ENCODE results near the gene CNTN4.

Gene CNTN4

DNA sequence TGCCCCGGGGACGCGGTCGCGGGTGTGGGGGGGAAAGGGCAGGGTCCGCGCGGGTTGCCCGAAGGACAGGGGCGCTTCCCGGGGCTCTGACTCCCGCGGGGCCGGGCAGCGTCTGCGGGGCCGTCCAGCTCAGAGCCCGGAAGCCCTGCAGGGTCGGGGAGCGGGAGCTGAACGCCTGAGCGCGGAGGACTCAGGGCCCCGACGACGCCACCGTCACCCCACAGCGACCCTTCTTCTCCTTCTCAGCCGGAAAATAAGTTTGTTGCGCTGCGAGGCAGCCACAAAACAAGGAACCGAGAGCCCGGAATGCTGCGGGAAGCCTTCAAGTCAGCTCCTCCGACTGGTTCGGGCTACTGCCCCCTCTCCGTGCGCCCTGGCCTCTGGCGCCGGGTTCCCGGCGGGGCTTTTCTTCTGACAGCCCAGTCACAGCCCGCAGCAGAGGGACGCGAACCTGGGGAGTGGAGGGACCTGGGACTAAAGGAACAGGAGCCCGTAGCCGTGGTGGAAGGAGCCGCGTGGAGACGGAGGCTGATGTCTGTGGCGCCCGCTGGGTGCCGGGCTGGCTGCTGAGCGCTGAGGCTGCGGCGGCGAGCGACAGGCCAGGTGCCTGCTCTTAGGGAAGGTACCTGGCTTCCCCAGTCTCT lies 484 bp downstream of the CNTN4 start:
- Histone ChIP-seq H3K9me3 (ENCODE audit: control insufficient read depth, insufficient read depth, low read length) (no peaks in the 10 kb centered on the region), H3K9ac (ENCODE audit: low read depth, low read length) (peak overlapping the region; percentile 51), H3K36me3 (ENCODE audit: control insufficient read depth, insufficient read depth, low read length) (no peaks in the 10 kb centered on the region), H3K27me3 (ENCODE audit: control insufficient read depth, insufficient read depth, low read length) (peaks cover 69% of the 10 kb centered on the region), H3K4me3 (ENCODE audit: low read depth, low read length) (peak overlapping the region; percentile 59), H3K4me1 (ENCODE audit: control insufficient read depth, insufficient read depth, low read length) (peaks cover 4% of the 10 kb centered on the region)

GRCh38 chr3:2099779-2100191 lies 1.1 kb downstream of the CNTN4 start:
- peak overlapping the region; percentile 59 for H3K4me3 ChIP-seq (ENCODE audit: low read depth, low read length)
- H3K9me3 ChIP-seq (ENCODE audit: control insufficient read depth, insufficient read depth, low read length): no peaks in the 10 kb centered on the region
- peaks cover 4% of the 10 kb centered on the region for H3K4me1 ChIP-seq (ENCODE audit: control insufficient read depth, insufficient read depth, low read length)
- H3K9ac ChIP-seq (ENCODE audit: low read depth, low read length): no peak overlapping the region
- peaks cover 69% of the 10 kb centered on the region for H3K27me3 ChIP-seq (ENCODE audit: control insufficient read depth, insufficient read depth, low read length)
- no peaks in the 10 kb centered on the region for H3K36me3 ChIP-seq (ENCODE audit: control insufficient read depth, insufficient read depth, low read length)

DNA sequence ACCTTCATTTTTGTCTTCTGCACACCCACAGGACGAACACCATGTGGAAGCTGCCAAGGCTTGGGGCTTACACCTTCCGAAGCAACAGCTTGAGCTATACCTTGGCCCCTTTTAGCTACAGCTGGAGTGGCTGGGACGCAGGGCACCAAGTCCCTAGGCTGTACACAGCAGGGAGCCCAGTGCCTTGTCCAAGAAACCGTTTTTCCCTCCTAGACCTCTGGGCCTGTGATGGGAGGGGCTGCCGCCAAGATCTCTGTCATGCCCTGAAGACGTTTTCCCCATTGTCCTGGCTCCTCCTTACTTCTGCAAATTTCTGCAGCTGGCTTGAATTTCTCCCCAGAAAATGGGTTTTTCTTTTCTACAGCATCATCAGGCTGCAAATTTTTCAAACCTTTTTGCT lies 7.8 kb downstream of the CNTN4 start:
- peaks cover 12% of the 10 kb centered on the region for H3K27me3 ChIP-seq (ENCODE audit: control insufficient read depth, insufficient read depth, low read length)
- no peak overlapping the region for H3K4me3 ChIP-seq (ENCODE audit: low read depth, low read length)
- H3K4me1 ChIP-seq (ENCODE audit: control insufficient read depth, insufficient read depth, low read length): no peaks in the 10 kb centered on the region
- no peaks in the 10 kb centered on the region for H3K36me3 ChIP-seq (ENCODE audit: control insufficient read depth, insufficient read depth, low read length)
- peaks cover 7% of the 10 kb centered on the region for H3K9me3 ChIP-seq (ENCODE audit: control insufficient read depth, insufficient read depth, low read length)
- no peak overlapping the region for H3K9ac ChIP-seq (ENCODE audit: low read depth, low read length)

GRCh38 chr3:2110597-2111117 lies 12.0 kb downstream of the CNTN4 start:
- Histone ChIP-seq H3K9me3 (ENCODE audit: control insufficient read depth, insufficient read depth, low read length) (peaks cover 7% of the 10 kb centered on the region), H3K36me3 (ENCODE audit: control insufficient read depth, insufficient read depth, low read length) (no peaks in the 10 kb centered on the region), H3K27me3 (ENCODE audit: control insufficient read depth, insufficient read depth, low read length) (no peaks in the 10 kb centered on the region), H3K4me1 (ENCODE audit: control insufficient read depth, insufficient read depth, low read length) (no peaks in the 10 kb centered on the region), H3K9ac (ENCODE audit: low read depth, low read length) (no peak overlapping the region), H3K4me3 (ENCODE audit: low read depth, low read length) (no peak overlapping the region)

DNA sequence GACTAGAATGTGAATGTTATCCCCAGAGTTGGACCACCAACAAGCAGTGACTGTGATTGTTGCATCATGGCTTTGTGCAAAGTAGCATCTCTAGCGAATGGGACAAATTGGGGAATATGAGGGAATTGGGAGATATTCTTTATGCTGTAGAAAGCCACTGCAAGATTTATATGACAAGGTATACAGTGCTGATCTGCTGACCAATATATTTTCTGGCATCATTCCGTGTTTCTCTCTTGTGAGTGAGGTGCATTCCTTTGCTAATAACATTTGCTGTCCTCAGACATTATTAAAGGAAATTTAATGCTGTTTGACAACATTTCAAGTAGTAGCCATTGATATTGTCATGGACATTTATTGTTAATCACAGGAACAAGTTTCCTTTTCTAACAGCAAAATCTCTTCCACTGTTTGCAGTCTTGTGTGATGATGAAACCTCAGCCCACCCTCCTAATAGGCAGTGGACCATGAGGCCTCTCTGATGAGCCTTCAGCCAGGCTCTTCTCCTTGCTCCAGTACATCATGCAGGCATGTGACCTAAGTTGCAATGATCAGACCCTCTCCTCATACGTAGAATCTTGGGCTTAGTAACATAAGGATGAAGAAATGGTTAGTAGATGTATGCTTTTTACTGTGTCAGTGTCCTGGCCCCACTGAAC lies 16.1 kb downstream of the CNTN4 start:
- no peaks in the 10 kb centered on the region for H3K9me3 ChIP-seq (ENCODE audit: control insufficient read depth, insufficient read depth, low read length)
- H3K9ac ChIP-seq (ENCODE audit: low read depth, low read length): no peak overlapping the region
- H3K4me1 ChIP-seq (ENCODE audit: control insufficient read depth, insufficient read depth, low read length): no peaks in the 10 kb centered on the region
- no peak overlapping the region for H3K4me3 ChIP-seq (ENCODE audit: low read depth, low read length)
- H3K36me3 ChIP-seq (ENCODE audit: control insufficient read depth, insufficient read depth, low read length): no peaks in the 10 kb centered on the region
- H3K27me3 ChIP-seq (ENCODE audit: control insufficient read depth, insufficient read depth, low read length): no peaks in the 10 kb centered on the region

DNA sequence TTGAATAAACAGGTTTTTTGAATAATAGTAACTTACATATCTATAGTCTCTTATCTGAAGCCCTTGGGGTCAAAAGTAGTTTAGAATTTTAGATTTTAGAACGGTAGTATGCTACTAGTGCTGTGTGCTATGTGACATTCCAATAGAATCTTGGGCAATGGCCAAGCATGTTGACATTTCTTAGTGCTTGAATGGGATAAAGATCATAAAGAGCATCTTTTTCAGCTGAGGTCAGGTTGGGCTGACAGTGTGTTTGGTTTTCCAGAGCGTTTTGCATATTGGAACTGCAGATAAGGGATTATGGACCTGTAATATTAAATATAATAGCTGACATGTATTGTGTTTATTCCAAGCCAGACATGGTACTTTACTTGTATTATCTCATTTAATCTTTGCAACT lies 32.1 kb downstream of the CNTN4 start:
- Histone ChIP-seq H3K36me3 (ENCODE audit: control insufficient read depth, insufficient read depth, low read length) (no peaks in the 10 kb centered on the region), H3K27me3 (ENCODE audit: control insufficient read depth, insufficient read depth, low read length) (no peaks in the 10 kb centered on the region), H3K4me3 (ENCODE audit: low read depth, low read length) (no peak overlapping the region)

DNA sequence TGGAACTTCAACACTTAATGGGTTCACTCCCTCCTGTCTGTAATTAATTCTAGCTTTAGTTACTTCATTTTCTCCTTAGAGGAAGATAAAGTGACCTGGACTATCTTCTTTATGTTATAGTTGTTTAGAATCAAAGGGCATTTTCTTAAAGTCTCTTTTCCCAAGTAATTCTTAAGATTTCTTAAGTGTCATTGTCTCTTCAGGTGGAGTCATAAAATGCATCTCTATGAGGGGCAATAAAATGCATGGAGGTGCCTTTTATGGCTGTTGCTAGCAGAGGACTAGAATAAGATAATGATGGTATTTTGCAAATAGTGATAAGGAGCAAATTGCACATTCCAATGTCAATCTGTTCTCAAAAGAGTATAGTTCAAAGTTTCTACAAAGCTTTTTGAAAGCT lies 34.5 kb downstream of the CNTN4 start:
- no peak overlapping the region for H3K9ac ChIP-seq (ENCODE audit: low read depth, low read length)
- H3K9me3 ChIP-seq (ENCODE audit: control insufficient read depth, insufficient read depth, low read length): no peaks in the 10 kb centered on the region
- H3K36me3 ChIP-seq (ENCODE audit: control insufficient read depth, insufficient read depth, low read length): no peaks in the 10 kb centered on the region
- no peaks in the 10 kb centered on the region for H3K27me3 ChIP-seq (ENCODE audit: control insufficient read depth, insufficient read depth, low read length)
- no peaks in the 10 kb centered on the region for H3K4me1 ChIP-seq (ENCODE audit: control insufficient read depth, insufficient read depth, low read length)
- no peak overlapping the region for H3K4me3 ChIP-seq (ENCODE audit: low read depth, low read length)

More for the DNA sequence above, 32.1 kb downstream of the CNTN4 start:
- Histone ChIP-seq H3K4me1 (ENCODE audit: control insufficient read depth, insufficient read depth, low read length) (no peaks in the 10 kb centered on the region), H3K9ac (ENCODE audit: low read depth, low read length) (no peak overlapping the region), H3K9me3 (ENCODE audit: control insufficient read depth, insufficient read depth, low read length) (no peaks in the 10 kb centered on the region)

DNA sequence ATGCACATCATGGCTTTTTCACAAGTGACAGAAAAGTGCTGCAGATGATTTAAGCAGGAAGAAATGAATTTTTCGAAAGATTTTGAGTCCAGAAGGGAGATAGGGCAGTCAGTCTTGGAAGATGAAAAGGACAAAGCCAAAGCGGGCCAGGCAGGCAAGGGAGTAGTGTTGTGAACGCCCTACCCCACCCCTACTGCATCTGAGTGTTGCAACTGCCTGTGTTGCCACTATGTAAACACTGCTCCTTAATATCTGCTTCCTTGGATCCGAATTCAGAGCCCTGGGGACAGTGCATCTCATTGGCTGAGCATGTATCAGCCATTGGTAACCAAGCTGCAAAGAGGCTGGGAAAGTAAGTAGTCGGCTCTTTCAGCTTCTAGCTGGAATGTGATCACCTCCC lies 39.0 kb downstream of the CNTN4 start:
- no peaks in the 10 kb centered on the region for H3K36me3 ChIP-seq (ENCODE audit: control insufficient read depth, insufficient read depth, low read length)
- no peaks in the 10 kb centered on the region for H3K4me1 ChIP-seq (ENCODE audit: control insufficient read depth, insufficient read depth, low read length)
- no peaks in the 10 kb centered on the region for H3K27me3 ChIP-seq (ENCODE audit: control insufficient read depth, insufficient read depth, low read length)
- no peaks in the 10 kb centered on the region for H3K9me3 ChIP-seq (ENCODE audit: control insufficient read depth, insufficient read depth, low read length)
- H3K4me3 ChIP-seq (ENCODE audit: low read depth, low read length): no peak overlapping the region
- no peak overlapping the region for H3K9ac ChIP-seq (ENCODE audit: low read depth, low read length)

DNA sequence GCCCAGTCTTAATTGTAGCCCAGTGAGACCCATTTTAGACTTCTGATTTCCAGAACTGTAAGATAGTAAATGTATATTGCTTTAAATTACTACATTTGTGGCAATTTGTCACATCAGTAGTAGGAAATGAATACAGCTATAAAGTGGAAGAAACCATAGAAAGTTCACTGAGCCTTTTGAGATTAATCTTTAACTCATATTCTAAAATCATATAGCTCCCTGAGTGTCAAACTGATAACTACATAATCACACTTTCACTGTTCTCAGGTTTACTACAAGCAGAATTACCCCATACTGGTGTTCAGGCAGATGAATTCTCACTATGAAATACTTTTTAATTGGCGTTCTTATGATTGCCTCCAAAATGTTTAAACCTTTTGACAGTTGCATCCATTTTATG lies 42.8 kb downstream of the CNTN4 start:
- H3K27me3 ChIP-seq (ENCODE audit: control insufficient read depth, insufficient read depth, low read length): no peaks in the 10 kb centered on the region
- H3K4me1 ChIP-seq (ENCODE audit: control insufficient read depth, insufficient read depth, low read length): no peaks in the 10 kb centered on the region
- no peaks in the 10 kb centered on the region for H3K9me3 ChIP-seq (ENCODE audit: control insufficient read depth, insufficient read depth, low read length)
- H3K4me3 ChIP-seq (ENCODE audit: low read depth, low read length): no peak overlapping the region
- H3K36me3 ChIP-seq (ENCODE audit: control insufficient read depth, insufficient read depth, low read length): no peaks in the 10 kb centered on the region
- H3K9ac ChIP-seq (ENCODE audit: low read depth, low read length): no peak overlapping the region

DNA sequence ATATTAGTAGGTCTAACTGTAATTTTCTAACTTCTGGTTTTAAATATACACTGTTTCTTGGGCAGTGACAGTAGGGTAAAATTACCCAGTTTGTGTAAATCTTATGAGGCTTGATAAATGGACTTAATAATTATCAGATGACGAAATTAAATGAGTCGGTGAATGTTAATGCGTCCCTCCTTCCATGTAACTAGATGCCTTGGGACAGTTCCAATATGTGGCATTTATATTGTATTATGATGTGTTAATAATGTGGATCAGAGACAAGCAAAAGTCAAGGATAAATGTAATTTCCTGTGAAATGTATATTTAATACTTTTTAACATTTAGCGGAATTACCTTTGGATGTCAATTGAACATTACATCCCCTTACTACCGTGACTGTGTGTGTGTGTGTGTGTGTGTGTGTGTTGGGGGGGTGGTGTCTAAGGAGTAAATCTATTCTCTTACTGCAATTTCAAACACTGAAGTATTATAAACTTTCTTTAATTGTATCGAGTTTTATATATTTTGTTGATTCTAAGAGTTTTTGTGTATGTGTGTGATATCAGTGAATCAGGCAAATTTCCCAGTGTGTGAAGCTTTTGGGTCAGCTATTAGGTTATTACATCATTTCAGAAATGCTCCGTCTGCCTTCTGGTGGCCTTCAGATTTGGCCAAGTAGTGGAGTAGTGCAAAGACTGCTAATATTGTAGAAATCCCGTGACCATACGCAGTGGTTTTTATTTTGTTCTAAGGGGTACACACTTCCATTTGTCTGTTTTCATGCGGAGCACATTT lies 50.1 kb downstream of the CNTN4 start:
- Histone ChIP-seq H3K4me1 (ENCODE audit: control insufficient read depth, insufficient read depth, low read length) (no peaks in the 10 kb centered on the region), H3K4me3 (ENCODE audit: low read depth, low read length) (no peak overlapping the region), H3K9me3 (ENCODE audit: control insufficient read depth, insufficient read depth, low read length) (no peaks in the 10 kb centered on the region), H3K36me3 (ENCODE audit: control insufficient read depth, insufficient read depth, low read length) (no peaks in the 10 kb centered on the region), H3K27me3 (ENCODE audit: control insufficient read depth, insufficient read depth, low read length) (no peaks in the 10 kb centered on the region), H3K9ac (ENCODE audit: low read depth, low read length) (no peak overlapping the region)

DNA sequence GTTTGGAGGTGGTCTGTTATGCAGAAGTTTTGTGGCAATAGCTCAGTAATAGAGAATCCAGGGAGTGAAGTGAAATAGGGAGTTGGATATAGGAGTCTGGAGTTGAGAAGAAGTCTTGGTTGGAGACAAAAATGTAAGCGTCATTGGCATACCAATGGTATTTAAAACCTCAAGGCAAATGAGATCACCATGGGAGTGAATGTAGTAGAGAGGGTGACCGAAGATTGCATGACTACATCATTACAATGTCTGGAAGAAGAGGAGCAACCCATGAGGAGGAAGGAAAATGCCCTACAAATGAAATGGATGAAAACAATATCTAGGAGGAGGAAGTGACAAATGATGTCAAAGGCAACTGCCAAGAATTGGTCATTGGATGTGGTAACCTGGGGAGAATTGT lies 54.4 kb downstream of the CNTN4 start:
- no peaks in the 10 kb centered on the region for H3K36me3 ChIP-seq (ENCODE audit: control insufficient read depth, insufficient read depth, low read length)
- H3K4me1 ChIP-seq (ENCODE audit: control insufficient read depth, insufficient read depth, low read length): no peaks in the 10 kb centered on the region
- peaks cover 7% of the 10 kb centered on the region for H3K27me3 ChIP-seq (ENCODE audit: control insufficient read depth, insufficient read depth, low read length)
- no peaks in the 10 kb centered on the region for H3K9me3 ChIP-seq (ENCODE audit: control insufficient read depth, insufficient read depth, low read length)
- no peak overlapping the region for H3K4me3 ChIP-seq (ENCODE audit: low read depth, low read length)
- no peak overlapping the region for H3K9ac ChIP-seq (ENCODE audit: low read depth, low read length)
